ENCODE data around the gene IGFBP4.
"Not testable (repeated sequence)": the region's sequence is repeated elsewhere in the genome, so short reads cannot be mapped to it uniquely, and the experiment has no call there.

IGFBP4 gene

DNA sequence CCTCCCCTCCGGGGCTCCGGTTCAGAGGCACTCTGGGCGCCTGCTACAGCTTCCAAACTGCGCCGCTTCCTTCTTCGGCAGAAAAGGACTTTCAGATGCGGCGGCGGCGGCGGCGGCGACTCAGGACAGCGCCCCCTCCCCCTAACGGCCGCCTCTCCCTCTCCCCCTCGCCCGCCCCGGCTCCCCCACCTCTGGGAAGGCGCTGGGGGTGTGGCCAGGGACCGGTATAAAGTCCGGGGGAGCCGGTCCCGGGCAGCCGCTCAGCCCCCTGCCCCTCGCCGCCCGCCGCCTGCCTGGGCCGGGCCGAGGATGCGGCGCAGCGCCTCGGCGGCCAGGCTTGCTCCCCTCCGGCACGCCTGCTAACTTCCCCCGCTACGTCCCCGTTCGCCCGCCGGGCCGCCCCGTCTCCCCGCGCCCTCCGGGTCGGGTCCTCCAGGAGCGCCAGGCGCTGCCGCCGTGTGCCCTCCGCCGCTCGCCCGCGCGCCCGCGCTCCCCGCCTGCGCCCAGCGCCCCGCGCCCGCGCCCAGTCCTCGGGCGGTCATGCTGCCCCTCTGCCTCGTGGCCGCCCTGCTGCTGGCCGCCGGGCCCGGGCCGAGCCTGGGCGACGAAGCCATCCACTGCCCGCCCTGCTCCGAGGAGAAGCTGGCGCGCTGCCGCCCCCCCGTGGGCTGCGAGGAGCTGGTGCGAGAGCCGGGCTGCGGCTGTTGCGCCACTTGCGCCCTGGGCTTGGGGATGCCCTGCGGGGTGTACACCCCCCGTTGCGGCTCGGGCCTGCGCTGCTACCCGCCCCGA, at the start of gene IGFBP4:
IGFBP4 (plus strand) TSS at position 255 of the 792 bp plus-strand sequence; CDS start at position 541, 286 bp downstream.
- peak; percentile 12 for DNase-seq

DNA sequence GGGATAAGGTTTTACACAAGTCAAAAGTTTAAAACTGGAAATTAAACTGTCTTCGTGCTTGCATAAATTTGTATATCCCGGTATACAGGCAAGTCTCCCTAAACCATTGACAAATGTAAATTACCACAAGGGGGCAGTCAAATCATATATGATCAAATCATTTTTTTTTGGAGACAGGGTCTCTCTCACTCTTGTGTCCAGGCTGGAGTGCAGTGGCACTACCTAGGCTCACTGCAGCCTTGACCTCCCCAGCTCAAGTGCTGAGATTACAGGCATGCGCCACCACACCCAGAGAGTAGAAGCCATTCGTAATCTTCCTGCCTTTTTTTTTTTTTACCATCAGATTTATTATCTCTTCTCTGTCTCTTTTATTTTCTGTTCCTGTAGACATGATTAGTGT, 44.1 kb upstream of the IGFBP4 start:
- peak; percentile 19 for DNase-seq

DNA sequence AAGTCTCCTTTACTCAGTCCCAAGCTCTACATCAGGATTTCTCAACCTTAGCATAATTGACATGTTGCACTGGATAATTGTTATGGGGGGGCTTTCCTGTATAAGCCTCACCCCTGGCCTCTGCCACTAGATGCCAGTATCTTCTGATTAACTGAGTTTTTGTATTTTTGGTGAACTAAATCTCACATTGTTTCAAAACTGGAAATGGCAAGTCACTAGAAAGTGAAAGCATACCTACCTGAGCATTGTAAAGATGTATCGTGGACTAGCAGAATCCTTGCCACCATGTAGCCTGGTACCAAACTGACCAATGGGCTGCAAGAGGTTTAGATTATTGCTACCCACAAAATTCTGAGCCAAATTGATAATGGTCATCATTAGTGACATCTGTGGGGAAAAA, 40.6 kb upstream of the IGFBP4 start:
- no peak for DNase-seq

DNA sequence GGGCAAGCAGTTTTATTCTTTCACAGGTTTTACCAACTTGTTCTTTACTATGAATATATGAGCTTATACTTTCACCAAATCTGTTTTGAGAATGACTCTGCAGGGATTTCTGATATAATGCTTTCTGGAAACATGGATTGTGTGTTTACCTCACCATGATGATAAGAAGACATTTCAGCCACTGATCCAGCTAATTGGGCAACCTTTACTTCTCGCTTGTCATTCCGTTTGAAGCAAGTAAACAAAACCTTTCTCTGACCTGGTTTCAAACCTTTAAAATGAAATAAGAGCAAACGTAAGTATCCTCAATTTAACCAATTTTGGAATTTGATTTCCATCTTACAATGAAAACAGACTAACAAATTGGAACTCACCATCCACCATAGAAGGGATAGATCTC, 39.2 kb upstream of the IGFBP4 start:
- DNase-seq = no peak

DNA sequence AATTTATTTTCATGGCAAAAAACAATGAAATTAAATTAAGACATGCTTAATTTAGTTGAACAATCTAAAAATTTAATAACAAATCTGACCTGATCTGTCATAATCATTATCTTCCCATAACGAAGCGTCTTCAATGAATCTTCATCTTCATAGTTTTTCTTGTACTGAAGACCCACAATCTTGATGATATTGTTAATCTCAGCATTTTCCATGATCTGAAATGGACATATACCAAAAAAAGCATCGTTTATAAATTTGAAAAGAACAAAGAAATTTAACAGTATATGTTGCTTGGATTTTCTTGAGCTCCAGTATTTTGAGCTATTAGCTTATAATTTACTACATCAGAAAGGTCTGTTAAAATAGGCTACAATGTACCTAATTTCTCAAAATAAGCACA, 35.8 kb upstream of the IGFBP4 start:
- DNase-seq = no peak

DNA sequence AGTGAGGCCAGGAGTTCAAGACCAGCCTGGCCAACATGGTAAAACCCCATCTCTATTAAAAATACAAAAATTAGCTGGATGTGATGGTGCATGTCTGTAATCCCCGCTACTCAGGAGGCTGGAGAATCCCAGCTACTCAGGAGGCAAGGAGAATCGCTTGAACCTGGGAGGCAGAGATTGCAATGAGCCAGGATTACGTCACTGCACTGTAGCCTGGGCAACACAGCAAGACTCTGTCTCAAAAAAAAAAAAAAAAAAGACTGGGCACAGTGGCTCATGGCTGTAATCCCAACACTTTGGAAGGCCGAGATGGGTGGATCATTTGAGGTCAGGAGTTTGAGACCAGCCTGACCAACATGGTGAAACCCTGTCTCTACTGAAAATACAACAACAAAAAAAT, 33.7 kb upstream of the IGFBP4 start:
- not testable (repeated sequence) for DNase-seq

DNA sequence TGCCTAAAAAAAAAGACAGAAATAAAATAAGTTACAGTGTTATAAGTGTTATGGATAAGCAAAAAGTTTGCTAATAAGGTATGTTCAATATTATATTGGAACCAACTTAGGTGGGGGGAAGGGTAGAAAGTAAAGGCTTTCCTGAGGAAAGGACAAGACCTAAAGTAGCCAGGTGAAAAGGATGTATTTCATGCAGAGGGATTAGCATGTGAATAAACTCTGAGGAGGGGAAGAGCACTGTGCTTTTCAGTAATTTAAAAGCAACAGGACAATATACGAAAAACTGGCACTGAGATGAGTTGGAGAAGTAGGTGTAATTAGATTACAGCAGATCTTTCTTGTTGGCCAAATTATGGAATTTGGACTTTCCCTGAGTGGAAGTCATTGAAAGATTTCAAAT, 33.2 kb upstream of the IGFBP4 start:
- DNase-seq = no peak

DNA sequence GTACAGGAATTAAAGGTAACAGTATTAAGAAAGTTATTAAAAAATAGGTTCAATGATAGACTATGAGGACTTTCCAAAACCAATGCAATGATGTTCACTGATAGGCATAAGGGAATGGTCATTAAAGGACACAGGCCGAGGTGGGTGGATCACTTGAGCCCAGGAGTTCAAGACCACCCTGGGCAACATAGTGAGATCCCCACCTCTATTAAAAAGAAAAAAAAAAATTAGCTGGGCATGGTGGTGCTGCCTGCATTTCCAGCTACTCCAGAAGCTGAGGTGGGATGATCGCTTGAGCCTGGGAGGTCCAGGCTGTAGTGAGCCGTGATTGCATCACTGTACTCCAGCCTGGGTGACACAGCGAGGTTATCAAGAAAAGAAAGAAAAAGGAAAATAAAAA, 31.4 kb upstream of the IGFBP4 start:
- no peak for DNase-seq

DNA sequence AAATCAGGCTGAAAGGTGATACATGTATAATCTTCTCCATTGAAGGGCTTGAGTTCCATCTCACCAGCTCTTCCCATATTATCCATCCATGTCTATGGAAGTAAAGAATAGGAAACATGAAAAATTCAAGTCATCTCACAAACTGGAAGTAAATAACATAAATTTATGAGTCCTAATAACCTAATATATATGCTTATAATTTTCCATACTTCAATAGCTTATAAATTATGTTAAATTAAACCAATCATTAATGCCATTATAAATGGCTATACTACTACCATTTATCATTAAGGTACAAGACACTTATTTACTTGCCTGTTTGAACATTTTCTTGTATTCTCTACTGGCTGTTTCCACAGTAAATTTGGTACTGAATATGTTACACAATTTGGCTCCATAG, 30.4 kb upstream of the IGFBP4 start:
- DNase-seq = no peak

DNA sequence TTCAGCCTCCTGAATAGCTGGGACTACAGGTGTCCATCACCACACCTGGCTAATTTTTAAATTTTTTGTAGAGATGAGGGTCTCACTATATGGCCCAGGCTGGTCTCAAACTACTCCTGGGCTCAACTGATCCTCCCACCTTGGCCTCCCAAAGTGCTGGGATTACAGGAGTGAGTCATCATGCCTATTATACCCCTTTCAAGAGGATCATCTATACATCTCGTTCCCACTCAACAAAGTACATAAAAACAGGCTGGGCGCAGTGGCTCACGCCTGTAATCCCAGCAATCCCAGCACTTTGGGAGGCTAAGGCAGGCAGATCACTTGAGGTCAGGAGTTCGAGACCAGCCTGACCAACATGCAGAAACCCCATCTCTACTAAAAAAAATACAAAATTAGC, 28.9 kb upstream of the IGFBP4 start:
- not testable (repeated sequence) for DNase-seq

DNA sequence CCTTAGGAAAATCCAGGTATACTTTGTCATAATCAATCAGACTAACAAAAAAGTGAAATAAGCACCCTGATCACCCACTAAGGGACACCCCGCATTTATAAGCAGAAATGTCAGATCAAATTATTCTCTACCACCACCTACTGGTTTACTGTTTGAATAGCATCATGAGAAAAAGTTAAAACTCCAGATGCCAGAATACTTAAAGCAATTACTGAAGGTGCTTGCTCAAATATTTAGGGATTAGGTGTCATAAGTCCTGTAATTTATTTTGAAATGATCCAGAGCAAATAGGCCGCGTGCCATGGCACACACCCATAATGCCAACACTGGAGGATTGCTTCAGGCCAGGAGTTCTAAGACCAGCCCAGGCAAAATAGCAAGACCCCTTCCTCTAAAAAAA, 27.9 kb upstream of the IGFBP4 start:
- DNase-seq = peak; percentile 4

DNA sequence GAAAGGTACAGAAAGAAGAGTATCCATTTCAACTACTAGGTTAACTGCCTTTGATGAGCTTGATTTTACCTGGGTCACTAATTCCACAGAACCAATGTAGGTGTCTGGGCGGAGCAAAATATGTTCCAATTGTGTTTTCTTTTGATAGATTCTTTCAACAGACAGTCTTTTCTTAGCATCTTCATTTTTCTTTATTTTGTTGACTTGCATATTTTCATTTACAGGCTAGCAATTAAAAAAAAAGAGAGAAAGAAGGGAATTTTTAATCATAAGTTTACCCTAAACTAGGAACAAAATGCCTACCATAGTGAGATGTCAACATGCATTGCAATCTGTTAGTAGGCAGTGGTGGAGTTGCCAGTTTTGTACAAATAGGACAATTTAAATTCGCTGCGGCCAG, 26.6 kb upstream of the IGFBP4 start:
- no peak for DNase-seq

DNA sequence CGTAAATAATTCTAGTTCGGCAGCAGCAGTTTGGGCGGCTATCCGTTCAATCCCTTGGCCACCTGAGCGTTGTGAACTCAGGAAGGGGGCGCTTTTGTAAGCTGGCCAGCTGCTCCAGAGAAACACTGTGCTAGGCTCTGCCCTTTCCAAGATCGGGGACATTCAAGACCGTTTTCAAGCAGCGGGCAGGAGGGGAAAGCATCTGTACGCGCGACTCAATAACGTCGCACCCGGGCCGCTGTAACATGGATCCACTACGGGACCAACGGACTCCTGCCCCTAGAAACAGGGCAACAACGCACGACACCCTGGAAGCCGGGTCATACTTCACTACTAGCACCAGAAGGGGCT, 26.0 kb upstream of the IGFBP4 start:
- DNase-seq = no peak

DNA sequence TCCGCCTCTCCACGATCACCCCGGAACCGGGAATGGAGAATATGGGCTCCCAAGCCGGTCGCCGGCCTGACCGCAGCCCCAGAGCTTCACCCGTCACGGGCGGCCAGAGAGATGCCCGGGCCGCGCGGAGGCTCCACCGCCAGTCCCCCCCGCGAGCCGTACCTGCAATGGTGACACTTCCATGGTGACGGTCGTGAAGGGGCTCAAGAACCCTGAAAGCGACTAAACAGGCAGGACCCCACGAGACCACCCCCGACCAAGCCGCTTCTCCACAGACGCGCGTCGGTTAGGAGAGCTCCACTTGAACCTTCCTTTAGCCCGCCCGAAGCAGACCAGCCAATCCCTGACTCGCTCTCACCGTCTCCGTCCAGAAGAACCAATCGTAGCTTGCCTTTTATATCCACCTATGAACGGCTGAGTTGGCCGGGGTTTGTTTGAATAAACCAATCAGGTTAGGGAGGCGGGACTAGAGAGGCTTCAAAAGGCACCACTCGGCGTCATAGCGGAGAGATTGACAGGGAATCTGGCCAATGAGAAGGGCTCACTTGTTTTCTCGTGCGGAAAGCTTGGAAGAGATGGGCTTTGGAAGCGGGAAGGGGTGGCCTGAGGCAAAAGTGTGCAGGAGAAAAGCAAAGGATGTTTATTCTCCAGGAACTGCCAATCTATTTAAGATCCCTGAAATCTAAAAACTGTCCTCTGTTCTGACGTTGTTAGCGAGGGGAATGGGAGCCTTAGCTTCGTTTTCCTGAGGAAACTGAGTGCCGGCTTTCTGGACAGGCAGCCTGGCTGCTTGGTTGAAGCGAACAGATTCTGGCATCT, 25.4 kb upstream of the IGFBP4 start, which contains the start of gene TOP2A:
TOP2A (minus strand) TSS at position 288 of the 819 bp plus-strand sequence; CDS start at position 183, 105 bp downstream.
- peak; percentile 98 for DNase-seq

DNA sequence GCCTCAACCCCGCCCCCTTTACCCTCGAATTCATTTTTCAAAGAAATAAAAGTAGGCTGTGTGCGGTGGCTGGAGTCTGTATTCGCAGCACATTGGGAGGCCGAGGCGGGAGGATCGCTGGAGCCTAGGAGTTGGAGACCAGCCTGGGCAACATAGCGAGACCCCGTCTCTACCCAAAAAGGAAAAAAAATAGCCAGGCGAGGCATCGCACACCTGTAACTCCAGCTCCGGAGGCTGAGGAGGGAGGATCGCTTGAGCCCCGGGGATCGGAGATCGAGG, 24.9 kb upstream of the IGFBP4 start:
- no peak for DNase-seq

DNA sequence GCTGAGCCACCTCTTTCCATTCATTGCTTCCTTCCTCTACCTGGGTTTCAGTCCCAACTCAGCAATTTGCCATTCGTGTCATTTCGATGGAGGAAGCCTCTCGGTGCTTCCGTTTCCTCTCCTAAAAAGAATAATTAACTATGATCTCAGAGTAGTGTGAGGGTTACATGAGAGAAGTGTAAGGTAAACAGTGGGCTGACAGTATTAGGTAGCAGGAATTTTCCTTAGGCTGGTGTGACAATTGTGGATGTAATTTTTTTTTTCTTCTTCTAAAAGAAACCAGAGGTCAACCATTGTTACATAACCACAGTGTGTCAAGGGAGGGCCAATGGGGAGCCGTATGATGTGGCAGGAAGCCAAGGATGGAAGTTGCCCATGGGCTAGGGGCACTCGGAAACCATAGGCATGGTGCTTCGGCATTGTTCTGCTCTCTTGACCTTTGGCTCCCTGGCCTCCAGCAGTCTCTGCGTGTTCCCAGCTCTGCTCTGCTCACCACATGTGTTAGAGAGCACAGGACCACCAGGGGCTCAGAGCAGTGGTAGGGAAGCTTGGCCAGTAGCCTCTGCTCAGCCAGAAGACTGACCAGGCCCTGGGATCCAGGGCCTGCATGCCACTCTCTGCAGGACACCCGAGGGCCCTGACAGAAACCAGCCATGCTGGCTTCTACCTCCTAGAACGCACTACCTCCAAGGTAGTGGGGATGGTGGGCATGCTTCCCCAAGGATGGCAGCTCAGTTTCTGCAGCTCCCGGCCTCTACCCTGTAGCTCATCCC, 23.5 kb upstream of the IGFBP4 start:
- no peak for DNase-seq

DNA sequence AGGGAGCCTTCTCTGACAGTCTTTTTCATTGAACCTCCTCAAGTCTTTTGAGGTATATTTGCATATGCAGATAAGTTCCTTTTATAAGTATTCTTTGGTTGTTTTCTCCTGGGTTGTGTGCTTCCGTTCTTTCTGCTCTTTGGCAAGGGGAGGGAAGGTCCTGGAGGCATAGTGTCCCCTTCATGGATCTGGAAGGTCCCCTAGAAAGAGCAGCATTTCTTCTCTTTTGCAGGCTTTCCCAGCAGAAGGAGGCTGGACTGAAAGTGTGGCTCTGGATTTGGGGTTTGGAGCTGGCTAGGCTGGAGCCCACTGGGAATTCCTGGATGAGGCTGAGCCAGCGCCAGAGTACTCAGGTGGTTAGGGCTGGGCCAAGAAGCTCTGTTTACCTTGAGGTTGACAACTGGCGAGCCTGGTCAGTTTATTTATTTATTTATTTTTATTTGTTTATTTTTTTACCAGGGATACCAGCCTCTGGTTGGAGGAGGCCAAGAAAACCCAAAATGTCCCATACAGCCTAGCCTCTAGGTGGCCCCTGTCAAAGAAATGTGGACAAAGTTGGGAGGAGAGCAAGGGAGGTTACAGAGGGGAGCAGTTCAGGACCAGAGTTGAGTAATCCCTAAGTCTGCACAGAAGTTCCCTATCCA, 20.1 kb upstream of the IGFBP4 start:
- no peak for DNase-seq

DNA sequence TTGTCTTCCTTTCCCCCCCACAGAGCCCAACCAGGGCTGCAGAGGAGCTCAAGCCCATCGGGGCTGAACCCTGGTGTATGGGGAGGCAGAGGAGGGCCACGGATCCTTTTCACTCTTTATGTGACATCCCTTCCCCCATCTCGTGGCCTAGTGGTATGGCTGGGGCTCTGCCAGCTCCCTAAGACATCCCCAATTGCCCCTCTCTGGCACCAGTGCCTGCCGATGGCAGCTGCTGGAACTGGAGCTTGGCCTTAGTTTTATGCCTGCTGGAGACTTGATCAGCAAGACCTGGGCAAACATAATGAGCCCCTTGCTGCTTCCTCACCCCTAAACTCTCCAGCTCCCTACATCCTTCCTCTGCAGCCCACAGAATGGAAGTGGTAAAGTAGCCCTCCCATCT, 17.5 kb upstream of the IGFBP4 start:
- DNase-seq = no peak

DNA sequence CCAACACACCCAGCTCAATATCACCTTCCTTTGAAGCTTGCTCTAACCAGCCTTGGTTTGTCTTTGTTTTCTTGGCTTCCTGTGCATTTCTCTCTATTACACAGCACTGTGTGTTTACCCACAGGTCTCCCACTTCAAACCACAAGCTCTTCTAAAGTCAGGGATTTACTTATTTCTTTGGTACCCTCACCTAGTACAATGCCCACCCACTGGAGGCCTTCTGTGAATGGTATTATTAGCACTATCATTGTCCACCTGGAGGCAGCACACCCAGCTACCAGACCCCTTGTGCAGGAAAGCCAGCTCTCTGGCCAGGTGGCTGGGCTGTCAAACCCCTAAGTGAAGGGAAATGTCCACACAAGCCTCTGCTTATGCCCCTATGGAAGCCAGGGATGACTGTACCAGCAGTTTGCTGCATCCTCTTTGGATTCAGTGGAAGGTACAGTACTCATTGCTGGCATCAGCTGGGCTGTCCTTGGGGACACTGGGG, 16.2 kb upstream of the IGFBP4 start:
- DNase-seq = no peak

DNA sequence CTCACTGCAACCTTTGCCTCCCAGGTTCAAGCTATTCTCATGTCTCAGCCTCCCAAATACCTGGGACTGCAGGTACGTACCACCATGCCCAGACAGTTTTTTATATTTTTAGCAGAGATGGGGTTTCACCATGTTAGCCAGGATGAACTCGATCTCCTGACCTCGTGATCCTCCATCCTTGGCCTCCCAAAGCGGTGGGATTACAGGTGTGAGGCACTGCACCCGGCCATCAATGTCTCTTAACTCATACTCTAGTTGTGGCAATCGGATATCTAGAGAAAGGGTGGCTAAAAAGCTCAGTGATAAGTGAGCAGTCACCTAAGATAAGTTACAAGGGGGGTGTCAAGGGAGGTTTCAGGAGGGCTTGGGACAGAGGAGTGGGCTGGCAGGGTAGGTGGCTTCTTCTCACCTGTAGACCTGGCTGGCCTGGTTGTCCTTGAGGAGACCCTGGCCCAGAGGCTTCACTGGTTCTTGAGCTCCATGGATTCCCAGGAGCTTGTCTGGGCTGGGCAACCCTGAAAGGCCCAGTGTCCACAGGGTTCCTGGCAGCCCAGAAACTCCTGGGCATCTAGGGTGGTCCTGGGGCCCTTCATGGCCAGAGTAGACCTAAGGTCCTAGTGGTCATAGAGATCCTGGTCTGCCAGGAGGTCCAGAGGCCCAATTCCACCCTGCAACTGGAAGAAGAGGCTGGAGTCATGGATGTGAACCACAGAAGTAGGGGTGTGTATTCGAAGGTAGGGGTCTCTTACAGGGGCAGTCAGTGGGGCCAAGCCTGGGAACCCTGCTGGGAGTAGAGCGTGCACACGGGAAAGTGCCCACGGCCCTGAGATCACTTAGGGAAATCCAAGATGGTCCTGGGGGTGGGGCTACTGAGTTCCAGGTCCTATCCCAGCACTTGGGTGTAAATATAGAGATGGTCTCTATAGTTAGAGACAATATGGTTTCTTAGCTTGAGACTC, 12.7 kb upstream of the IGFBP4 start:
- DNase-seq = no peak

DNA sequence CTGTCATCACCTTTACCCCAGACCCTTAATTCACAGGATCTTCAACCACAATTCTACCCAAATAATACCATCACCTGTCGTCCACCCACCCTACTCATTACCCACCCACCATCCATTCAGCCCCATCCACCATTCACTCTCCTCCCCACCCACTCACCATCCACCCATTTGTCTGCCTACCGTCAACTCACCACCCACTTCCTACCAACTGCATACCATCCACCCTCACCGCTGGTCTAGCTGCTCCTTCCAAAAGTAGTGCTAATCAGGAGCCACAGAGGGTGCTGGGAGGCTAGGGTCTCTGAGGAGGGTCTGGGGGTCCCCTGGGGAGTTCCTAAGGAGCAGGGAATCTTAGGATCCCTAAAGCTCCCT, 12.0 kb upstream of the IGFBP4 start:
- DNase-seq = no peak

Measured in NCI-H446 treated with DMSO at 0.1 percent for 48 hours (cell line).